Urothelium cell line (cell line): ENCODE results near the gene CHRNA7.
"Not testable (repeated sequence)": the region's sequence is repeated elsewhere in the genome, so short reads cannot be mapped to it uniquely, and the experiment has no call there.

Source experiments
- DNase-seq: peaks from one replicate; pipeline ENCODE4 v3.0.0; 2011; ENCODE audit warnings: low spot score, mixed read lengths
- FAIRE-seq: peaks from 2 replicates; lab custom pipeline; 2011; peaks lifted over from hg19 to GRCh38; lab: Jason Lieb, UNC

The CHRNA7 gene

DNA sequence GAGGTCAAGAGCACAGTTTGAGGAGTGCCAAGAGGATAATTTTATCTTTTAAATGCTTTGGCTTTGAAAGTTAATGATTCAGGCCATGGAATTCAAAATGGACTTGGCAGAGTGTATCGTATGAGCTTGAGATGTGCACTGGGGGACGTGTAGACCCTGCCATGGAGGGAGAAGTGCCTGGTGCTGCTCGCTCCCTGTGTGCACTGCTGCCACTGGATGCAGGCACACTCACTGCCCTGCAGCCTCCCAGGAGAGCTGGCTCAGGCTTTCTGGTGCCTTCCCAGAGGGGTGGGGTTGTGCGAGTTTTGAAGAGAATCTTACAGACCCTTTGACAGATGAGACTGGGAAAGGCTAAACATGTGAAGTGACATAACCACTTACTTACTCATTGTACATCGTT, 135.5 kb downstream of the CHRNA7 start:
- not testable (repeated sequence) for FAIRE-seq

DNA sequence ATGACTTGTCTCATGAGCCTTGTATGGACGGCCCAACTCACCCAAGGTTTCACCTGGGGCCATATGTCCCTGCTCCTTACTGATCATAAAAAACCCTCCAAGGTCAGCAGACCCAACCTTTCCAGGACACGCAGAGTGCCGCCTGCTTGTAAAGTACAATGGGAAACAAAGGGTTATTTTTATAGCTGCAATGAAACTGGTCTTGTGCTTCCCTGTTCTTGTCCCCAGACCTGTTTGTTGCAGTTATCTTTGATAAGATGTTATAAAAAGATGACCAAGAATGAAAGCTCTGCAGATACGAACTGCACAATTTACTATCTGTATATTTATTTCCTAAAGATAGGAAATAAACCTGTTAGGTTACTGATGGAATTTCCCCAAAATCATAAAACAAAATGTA, 136.0 kb downstream of the CHRNA7 start:
- DNase-seq, FAIRE-seq: not testable (repeated sequence)

More for the DNA sequence above, 135.5 kb downstream of the CHRNA7 start:
- DNase-seq, result not testable (repeated sequence)

DNA sequence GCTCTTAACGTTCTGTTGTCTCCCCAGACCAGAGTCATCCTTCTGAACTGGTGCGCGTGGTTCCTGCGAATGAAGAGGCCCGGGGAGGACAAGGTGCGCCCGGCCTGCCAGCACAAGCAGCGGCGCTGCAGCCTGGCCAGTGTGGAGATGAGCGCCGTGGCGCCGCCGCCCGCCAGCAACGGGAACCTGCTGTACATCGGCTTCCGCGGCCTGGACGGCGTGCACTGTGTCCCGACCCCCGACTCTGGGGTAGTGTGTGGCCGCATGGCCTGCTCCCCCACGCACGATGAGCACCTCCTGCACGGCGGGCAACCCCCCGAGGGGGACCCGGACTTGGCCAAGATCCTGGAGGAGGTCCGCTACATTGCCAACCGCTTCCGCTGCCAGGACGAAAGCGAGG, 137.6 kb downstream of the CHRNA7 start:
- peak; percentile 42 for FAIRE-seq
- DNase-seq, result not testable (repeated sequence)

DNA sequence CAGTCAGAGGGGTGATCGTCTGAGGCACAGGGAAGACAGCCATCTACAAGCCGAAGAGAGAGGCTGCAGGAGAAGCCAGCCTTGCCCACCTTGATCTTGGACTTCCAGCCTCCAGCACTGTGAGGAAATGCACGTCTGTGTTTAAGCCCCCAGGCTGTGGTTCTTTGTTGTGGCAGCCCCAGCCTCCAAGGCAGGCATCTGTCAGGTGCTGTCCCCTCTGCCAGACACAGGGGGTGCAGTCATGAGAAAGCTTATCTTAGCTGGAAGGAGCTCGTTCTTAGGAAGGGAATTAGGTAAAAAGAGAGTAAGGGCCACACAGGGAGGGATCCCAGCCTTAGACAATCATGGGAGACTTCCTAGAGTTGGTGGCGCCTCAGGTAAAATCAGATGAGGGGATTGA, 150.3 kb downstream of the CHRNA7 start:
- DNase-seq, FAIRE-seq: not testable (repeated sequence)

DNA sequence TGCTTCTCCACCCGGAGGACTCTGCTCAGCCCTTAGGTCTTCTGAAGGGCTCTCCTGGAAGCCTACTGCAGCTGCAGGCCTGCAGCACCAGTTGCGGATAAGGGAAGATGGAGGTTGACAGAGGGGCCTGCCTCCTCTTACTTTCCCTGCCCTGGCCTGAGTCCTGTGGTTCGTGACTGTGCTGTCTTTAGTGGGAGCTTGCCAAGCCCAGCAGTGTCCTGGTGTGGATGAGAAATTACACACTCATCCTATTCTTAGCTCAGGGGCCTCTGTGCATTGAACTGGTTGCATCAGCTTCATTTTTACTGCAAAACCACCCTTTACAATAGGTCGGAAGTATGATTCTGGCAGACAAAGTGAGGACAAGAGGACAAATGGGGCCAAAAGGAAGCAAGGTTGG, 163.5 kb downstream of the CHRNA7 start:
- FAIRE-seq, result peak; percentile 37
- not testable (repeated sequence) for DNase-seq

DNA sequence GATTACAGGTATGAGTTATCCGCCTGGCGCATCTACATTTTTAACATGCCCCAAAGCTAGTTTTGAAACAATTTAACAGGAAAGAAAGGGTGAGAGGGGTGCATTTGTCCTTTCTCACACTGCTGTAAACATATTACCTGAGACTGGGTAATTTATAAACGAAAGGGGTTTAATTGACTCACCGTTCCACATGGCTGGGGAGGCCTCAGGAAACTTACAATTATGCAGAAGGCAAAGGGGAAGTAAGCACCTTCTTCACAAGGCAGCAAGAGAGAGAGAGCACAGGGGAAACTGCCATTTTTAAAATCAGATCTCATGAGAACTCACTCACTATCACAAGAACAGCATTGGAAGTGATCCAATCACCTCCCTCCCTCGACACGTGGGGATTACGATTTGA, 165.9 kb downstream of the CHRNA7 start:
- not testable (repeated sequence) for FAIRE-seq, DNase-seq

DNA sequence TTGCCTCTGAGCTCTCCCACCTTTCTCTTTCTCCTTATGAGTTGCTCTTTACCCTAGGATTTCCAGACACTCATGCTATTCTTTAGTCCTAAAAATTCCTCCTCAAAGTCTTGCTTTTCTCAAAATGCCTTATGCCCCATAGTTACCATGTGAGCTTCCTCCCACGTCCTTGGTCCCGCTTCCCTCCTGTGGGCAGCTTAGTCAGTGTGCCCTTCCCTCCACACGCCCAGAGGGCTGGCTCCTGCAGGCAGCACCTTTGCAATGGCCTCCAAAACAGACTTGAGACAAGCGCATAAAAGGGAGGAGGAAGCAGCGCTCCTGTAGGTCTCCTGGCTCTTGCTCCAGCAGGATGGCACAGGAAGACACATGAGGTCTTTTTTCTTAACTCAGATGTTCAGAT, 168.6 kb downstream of the CHRNA7 start:
- DNase-seq, FAIRE-seq: not testable (repeated sequence)

DNA sequence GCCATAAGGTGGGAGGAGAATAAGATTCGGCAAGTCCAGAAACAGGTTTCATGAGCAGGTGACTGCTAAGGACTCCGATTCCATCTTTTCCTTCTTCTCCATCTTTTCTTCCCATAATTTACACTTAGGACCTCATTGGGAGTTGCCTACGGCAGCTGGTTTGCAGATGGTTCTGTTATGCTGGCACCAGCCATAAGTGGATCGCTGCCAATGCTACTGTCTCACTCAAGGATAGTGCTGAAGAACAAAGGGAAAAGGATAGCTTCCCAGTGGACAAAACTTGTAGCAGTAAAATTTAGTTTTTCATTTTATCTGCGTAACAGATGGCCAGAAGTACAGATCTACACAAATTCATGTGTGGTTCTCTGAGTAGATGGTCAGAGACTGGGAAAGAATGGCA, 178.8 kb downstream of the CHRNA7 start:
- DNase-seq, result not testable (repeated sequence)
- FAIRE-seq, result peak; percentile 17

DNA sequence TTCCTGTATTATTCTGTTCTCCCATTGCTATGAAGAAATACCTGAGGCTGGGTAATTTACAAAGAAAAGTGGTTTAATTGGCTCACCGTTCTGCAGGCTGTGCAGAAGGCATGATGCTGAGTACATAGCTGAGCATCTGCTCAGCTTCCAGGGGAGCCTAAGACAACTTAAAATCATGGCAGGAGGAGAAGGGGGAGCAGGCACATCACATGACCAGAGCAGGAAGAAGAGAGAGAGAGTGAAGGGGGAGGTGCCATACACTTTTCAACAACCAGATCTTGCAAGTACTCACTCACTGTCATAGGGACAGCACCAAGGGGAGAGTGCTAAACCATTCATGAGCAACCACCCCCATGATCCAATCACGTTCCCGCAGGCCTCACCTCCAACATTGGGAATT, 188.4 kb downstream of the CHRNA7 start:
- DNase-seq (no peak), FAIRE-seq (no peak)
